H9 (cell line): ENCODE measurements around the gene PDIA6. TPM values are rescaled to one million over a fixed set of nuclear protein-coding genes. Genes with fewer than 3 reads are reported as not detected.

Experiments
- DNase-seq: peaks from one replicate; pipeline ENCODE4 v3.0.0-alpha.2; 2017
- H2AFZ ChIP-seq: one replicate; pipeline ENCODE4 v1.6.1; 2013; ENCODE audit warnings: mild to moderate bottlenecking, low read length, control low read depth, moderate library complexity
- H2AK5ac ChIP-seq: 2 replicates; pipeline ENCODE4 v1.6.1; 2013; ENCODE audit warnings: low read length, control low read depth, mixed read lengths; ENCODE audit not compliant: insufficient read length
- H2BK120ac ChIP-seq: one replicate; pipeline ENCODE4 v1.6.1; 2013; ENCODE audit warnings: low read depth, mild to moderate bottlenecking, low read length, control low read depth, inconsistent platforms; ENCODE audit not compliant: poor library complexity, severe bottlenecking
- H2BK12ac ChIP-seq: 2 replicates; pipeline ENCODE4 v1.6.1; 2013; ENCODE audit warnings: low read length, control low read depth, mixed read lengths, low read depth; ENCODE audit not compliant: insufficient read length
- H2BK15ac ChIP-seq: 2 replicates; pipeline ENCODE4 v1.6.1; 2013; ENCODE audit warnings: low read depth, low read length, control low read depth
- H2BK20ac ChIP-seq: one replicate; pipeline ENCODE4 v1.6.1; 2013; ENCODE audit warnings: low read depth, mild to moderate bottlenecking, low read length, control low read depth, inconsistent platforms; ENCODE audit not compliant: poor library complexity, severe bottlenecking
- H2BK5ac ChIP-seq: 2 replicates; pipeline ENCODE4 v1.6.1; 2013; ENCODE audit warnings: low read length, control low read depth, mixed read lengths; ENCODE audit not compliant: insufficient read length
- H3K14ac ChIP-seq: 2 replicates; pipeline ENCODE4 v1.6.1; 2013; ENCODE audit warnings: low read length, control low read depth; ENCODE audit not compliant: insufficient read depth
- H3K18ac ChIP-seq: 2 replicates; pipeline ENCODE4 v1.6.1; 2013; ENCODE audit warnings: low read depth, mild to moderate bottlenecking, mixed read lengths, low read length, control low read depth; ENCODE audit not compliant: insufficient read length
- H3K23ac ChIP-seq: 2 replicates; pipeline ENCODE4 v1.6.1; 2013; ENCODE audit warnings: low read length, control low read depth, mixed read lengths, low read depth; ENCODE audit not compliant: insufficient read length
- H3K23me2 ChIP-seq: 2 replicates; pipeline ENCODE4 v1.6.1; 2013; ENCODE audit warnings: low read depth, mild to moderate bottlenecking, mixed read lengths, low read length, control low read depth; ENCODE audit not compliant: insufficient read length, poor library complexity, severe bottlenecking
- H3K27ac ChIP-seq: 2 replicates; pipeline ENCODE4 v1.5.1; 2013; ENCODE audit warnings: low read length, control low read depth, mixed read lengths, low read depth; ENCODE audit not compliant: insufficient read length
- H3K27me3 ChIP-seq: 2 replicates; pipeline ENCODE4 v1.6.1; 2013; ENCODE audit warnings: low read length, control low read depth, inconsistent platforms; ENCODE audit not compliant: insufficient read depth
- H3K4ac ChIP-seq: 2 replicates; pipeline ENCODE4 v1.6.1; 2013; ENCODE audit warnings: low read depth, mild to moderate bottlenecking, control low read depth, inconsistent platforms, low read length, moderate library complexity
- H3K4me1 ChIP-seq: 2 replicates; pipeline ENCODE4 v1.6.1; 2013; ENCODE audit warnings: low read length, control low read depth, inconsistent platforms; ENCODE audit not compliant: insufficient read depth
- H3K4me2 ChIP-seq: 2 replicates; pipeline ENCODE4 v1.6.1; 2013; ENCODE audit warnings: low read length, control low read depth, mixed read lengths; ENCODE audit not compliant: insufficient read length, insufficient read depth
- H3K56ac ChIP-seq: 2 replicates; pipeline ENCODE4 v1.6.1; 2013; ENCODE audit warnings: low read depth, mild to moderate bottlenecking, mixed read lengths, low read length, control low read depth; ENCODE audit not compliant: insufficient read length
- H3K79me1 ChIP-seq: 2 replicates; pipeline ENCODE4 v1.6.1; 2013; ENCODE audit warnings: low read depth, mild to moderate bottlenecking, moderate library complexity, low read length, control low read depth, inconsistent platforms; ENCODE audit not compliant: insufficient read depth, poor library complexity, severe bottlenecking
- H3K79me2 ChIP-seq: 2 replicates; pipeline ENCODE4 v1.6.1; 2013; ENCODE audit warnings: low read length, control low read depth, inconsistent platforms; ENCODE audit not compliant: insufficient read depth
- H3K9ac ChIP-seq: 2 replicates; pipeline ENCODE4 v1.6.1; 2013; ENCODE audit warnings: low read length, control low read depth, mixed read lengths; ENCODE audit not compliant: insufficient read length; ENCODE audit errors: extremely low read depth
- H3K9me3 ChIP-seq: one replicate; pipeline ENCODE4 v1.6.1; 2013; ENCODE audit warnings: low read depth, low read length, inconsistent platforms; ENCODE audit not compliant: control insufficient read depth
- H3T11ph ChIP-seq: one replicate; pipeline ENCODE4 v1.6.1; 2013; ENCODE audit warnings: mild to moderate bottlenecking, low read length, control low read depth, inconsistent platforms
- H4K20me1 ChIP-seq: one replicate; pipeline ENCODE4 v1.6.1; 2013; ENCODE audit not compliant: control insufficient read depth, insufficient read length, insufficient read depth
- H4K5ac ChIP-seq: 2 replicates; pipeline ENCODE4 v1.6.1; 2013; ENCODE audit warnings: low read depth, mild to moderate bottlenecking, mixed read lengths, low read length, control low read depth; ENCODE audit not compliant: insufficient read length
- H4K8ac ChIP-seq: replicated peaks from 2 replicates; pipeline ENCODE4 v1.6.1; 2013; ENCODE audit warnings: low read length, control low read depth, mixed read lengths, low read depth; ENCODE audit not compliant: insufficient read length
- H4K91ac ChIP-seq: 2 replicates; pipeline ENCODE4 v1.6.1; 2013; ENCODE audit warnings: low read depth, mild to moderate bottlenecking, moderate library complexity, mixed read lengths, low read length, control low read depth; ENCODE audit not compliant: insufficient read length
- H3K27ac Mint-ChIP-seq, 3 experiments: 2 replicates in 2 of 3; 3 replicates in 1 of 3; pipeline ENCODE4 v1.8.0; 2020 to 2021; ENCODE audit warnings: mixed read lengths in 3 of 3, mild to moderate bottlenecking in 1 of 3, moderate library complexity in 1 of 3
- H3K27me3 Mint-ChIP-seq: 2 replicates; pipeline ENCODE4 v1.8.0; 2021; ENCODE audit warnings: low read depth, mild to moderate bottlenecking, moderate library complexity, mixed read lengths
- H3K36me3 Mint-ChIP-seq, 3 experiments: 2 replicates in 2 of 3; 3 replicates in 1 of 3; pipeline ENCODE4 v1.8.0; 2020 to 2021; ENCODE audit warnings: low read depth in 3 of 3, mixed read lengths in 3 of 3; ENCODE audit not compliant: insufficient read depth in 1 of 3
- H3K4me1 Mint-ChIP-seq, 2 experiments: 2 replicates each; pipeline ENCODE4 v1.8.0; 2020; ENCODE audit warnings: mixed read lengths in 2 of 2
- H3K4me3 Mint-ChIP-seq, 2 experiments: 2 replicates in 1 of 2; 3 replicates in 1 of 2; pipeline ENCODE4 v1.8.0; 2020 to 2021; ENCODE audit warnings: mild to moderate bottlenecking in 2 of 2, mixed read lengths in 2 of 2, moderate library complexity in 1 of 2
- H3K9me3 Mint-ChIP-seq, 2 experiments: 2 replicates in 1 of 2; 3 replicates in 1 of 2; pipeline ENCODE4 v1.8.0; 2020; ENCODE audit warnings: mild to moderate bottlenecking in 2 of 2, mixed read lengths in 2 of 2, moderate library complexity in 1 of 2
- WGBS: extraction: QIAGEN DNeasy Blood & Tissue Kit; methylation state at CpG from one replicate; pipeline ENCODE4 v1.1.7; 2013; ENCODE audit warnings: missing lambda C conversion rate, low lambda C conversion rate, mixed read lengths; ENCODE audit not compliant: insufficient read length; ENCODE audit errors: extremely low coverage; 5-methylcytosine and 5-hydroxymethylcytosine counted together
- total RNA-seq: library from RNA; stranded (reverse); gene quantifications from 2 replicates; pipeline ENCODE4 v1.2.1, GENCODE V29; 2021
- TF ChIP-seq, protein P1 (sequence below): fragments of 200-600 bp; sonication (generic); conservative IDR thresholded peaks from 3 replicates; pipeline ENCODE4 v1.8.0; 2021; ENCODE audit warnings: antibody characterized with exemption, mild to moderate bottlenecking

The PDIA6 gene
- total RNA-seq, 1 experiment from 2014 or later, result 301 TPM

DNA sequence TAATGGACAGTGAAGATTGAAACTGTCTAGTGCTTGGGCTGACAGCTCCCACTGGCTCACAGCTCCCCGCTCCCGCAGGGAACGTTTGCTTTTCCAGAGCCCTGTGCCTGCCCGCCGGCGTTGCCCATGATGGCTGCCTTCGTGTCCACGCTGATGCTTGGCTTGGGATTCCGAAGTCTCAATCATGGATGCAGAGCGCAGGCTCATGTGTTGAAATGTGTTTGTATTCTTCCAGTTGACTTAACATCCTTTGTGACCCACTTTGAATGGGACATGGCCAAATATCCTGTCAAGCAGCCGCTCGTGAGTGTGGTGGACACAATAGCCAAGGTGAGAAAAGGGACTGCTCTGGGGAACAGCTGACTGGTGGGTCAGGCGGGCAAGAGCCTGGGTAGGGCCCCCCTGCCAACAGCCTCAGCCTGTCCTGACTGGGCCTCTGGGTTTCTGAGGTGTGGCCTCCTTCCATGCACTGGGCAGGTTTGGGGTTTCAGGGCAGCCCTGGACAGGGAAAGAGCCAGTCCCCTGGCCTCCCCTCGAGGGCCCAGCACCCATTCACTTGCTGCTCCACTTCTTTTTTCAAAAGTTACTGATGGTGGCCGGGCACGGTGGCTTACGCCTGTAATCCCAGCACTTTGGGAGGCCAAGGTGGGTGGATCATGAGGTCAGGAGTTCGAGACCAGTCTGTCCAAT, 48.3 kb downstream of the PDIA6 start:
- H3K79me1 ChIP-seq, result no peaks in the 10 kb centered on the region
- no CpG with 5 or more reads among the region's 18 CpGs for WGBS
- H3K9me3 Mint-ChIP-seq, result no peaks in the 10 kb centered on the region
- H3K4me1 Mint-ChIP-seq, result peaks cover 7 to 14% of the 10 kb centered on the region in 2 experiments
- no peaks in the 10 kb centered on the region for H3K23me2 ChIP-seq
- TF ChIP-seq, protein P1, sequence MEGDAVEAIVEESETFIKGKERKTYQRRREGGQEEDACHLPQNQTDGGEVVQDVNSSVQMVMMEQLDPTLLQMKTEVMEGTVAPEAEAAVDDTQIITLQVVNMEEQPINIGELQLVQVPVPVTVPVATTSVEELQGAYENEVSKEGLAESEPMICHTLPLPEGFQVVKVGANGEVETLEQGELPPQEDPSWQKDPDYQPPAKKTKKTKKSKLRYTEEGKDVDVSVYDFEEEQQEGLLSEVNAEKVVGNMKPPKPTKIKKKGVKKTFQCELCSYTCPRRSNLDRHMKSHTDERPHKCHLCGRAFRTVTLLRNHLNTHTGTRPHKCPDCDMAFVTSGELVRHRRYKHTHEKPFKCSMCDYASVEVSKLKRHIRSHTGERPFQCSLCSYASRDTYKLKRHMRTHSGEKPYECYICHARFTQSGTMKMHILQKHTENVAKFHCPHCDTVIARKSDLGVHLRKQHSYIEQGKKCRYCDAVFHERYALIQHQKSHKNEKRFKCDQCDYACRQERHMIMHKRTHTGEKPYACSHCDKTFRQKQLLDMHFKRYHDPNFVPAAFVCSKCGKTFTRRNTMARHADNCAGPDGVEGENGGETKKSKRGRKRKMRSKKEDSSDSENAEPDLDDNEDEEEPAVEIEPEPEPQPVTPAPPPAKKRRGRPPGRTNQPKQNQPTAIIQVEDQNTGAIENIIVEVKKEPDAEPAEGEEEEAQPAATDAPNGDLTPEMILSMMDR, result no peak
- H3K27ac Mint-ChIP-seq, result no peak overlapping the region
- H3K4ac ChIP-seq, result no peak overlapping the region
- H3K4me2 ChIP-seq, result no peak overlapping the region
- no peak overlapping the region for H4K5ac ChIP-seq
- H2BK20ac ChIP-seq, result no peak overlapping the region
- no peak overlapping the region for H3K14ac ChIP-seq
- H3K4me1 ChIP-seq, result no peaks in the 10 kb centered on the region
- no peak overlapping the region for H3T11ph ChIP-seq
- no peaks in the 10 kb centered on the region for H4K20me1 ChIP-seq
- H3K23ac ChIP-seq, result no peak overlapping the region
- H2AFZ ChIP-seq, result no peak overlapping the region
- no peak overlapping the region for H2BK5ac ChIP-seq
- H2BK120ac ChIP-seq, result no peak overlapping the region
- H3K79me2 ChIP-seq, result no peaks in the 10 kb centered on the region
- H2BK12ac ChIP-seq, result no peak overlapping the region
- no peak for DNase-seq
- no peak overlapping the region for H2BK15ac ChIP-seq
- no peak overlapping the region for H3K9ac ChIP-seq
- H4K8ac ChIP-seq, result no peak overlapping the region
- no peak overlapping the region for H3K27ac ChIP-seq
- peaks cover 7% of the 10 kb centered on the region for H3K27me3 Mint-ChIP-seq
- no peaks in the 10 kb centered on the region for H3K27me3 ChIP-seq
- no peak overlapping the region for H4K91ac ChIP-seq
- H3K9me3 ChIP-seq, result no peaks in the 10 kb centered on the region
- H3K18ac ChIP-seq, result no peak overlapping the region
- no peaks in the 10 kb centered on the region for H3K36me3 Mint-ChIP-seq
- no peak overlapping the region for H2AK5ac ChIP-seq
- no peak overlapping the region for H3K56ac ChIP-seq
- no peak overlapping the region for H3K4me3 Mint-ChIP-seq
